ENCODE data around the gene RNF187.

RNF187 gene

DNA sequence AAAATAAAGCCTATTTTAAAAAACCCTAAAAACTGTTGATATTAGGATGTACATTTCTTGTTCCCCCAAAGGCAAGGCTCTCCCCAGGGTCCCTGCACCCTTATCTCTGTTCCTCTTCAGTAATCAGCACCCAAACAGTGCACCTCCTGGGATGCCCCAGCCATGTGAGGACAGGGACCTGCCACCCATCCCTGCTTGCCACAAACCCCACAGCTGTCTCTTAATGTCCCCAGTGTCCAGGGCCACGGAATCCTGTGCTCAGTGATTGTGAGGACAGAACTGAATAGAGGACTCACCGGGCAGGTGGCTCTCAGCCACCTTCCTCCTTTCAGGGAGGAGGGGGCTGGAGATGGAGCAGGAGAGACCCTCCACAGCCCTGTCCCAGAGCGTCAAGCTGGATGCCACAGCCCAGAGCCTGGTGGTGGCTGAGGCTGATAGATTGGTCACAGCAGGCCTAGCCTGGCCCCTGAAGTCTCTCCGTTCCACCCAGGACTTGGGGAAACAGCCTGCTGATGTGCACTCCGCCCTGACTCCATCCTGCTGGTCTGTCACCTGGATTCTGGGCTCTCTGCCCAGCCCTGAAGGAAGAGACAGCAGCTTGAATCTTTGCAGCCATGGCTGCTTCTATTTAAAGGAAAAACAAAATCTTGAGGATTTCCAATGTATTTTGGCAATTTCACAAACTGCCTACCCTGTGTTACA, 23.1 kb downstream of the RNF187 start:
- no peak for DNase-seq (ENCODE audit: low spot score)

- no peak for DNase-seq (ENCODE audit: low spot score)
These were observed 23.7 kb downstream of the RNF187 start for GRCh38 chr1:228510803-228511413.

DNA sequence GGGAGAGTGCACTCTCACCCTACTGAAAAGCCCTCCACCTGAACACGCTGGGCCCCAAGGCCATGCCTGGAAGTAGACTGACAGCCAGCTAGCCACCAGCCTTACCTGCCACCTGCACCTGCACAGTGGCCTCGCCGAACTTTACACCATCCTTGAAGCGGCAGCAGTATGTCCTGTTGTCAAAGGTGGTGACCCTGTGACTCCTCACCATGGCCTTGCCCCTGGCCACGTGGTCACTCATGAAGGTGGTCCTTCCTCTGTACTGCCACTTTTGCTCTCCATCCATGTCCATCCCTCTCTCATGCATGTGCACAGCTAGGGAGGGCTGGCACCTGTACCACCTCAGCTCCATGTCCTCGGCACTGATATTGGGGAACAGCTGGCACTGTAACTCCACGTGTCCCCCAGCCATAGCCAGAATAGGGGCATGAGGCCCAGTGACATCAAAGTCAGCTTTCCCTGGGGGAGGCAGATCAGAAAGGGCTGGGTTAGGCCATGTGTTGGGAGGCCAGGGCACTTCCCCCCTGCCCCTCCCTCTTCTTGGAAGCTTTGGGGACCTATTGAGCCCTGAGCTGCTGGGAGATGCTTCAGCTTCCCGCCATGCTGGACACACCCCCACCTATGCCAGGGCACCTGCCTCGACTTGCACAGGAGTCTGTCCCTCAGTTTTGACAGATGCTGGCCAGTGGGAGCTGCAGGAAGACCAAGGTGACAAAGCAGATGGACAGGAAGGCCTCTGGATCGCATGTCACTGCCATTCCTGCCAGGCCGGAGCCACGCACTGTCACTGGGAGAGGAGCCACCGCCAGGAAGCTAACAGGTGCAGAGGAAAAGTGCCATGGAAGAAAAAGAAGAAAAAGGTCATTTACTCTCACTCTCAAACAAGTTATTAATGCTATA, 24.6 kb downstream of the RNF187 start:
- DNase-seq (ENCODE audit: low spot score) = no peak

- DNase-seq (ENCODE audit: low spot score) = no peak
These were observed 25.6 kb downstream of the RNF187 start for GRCh38 chr1:228512781-228513198.

DNA sequence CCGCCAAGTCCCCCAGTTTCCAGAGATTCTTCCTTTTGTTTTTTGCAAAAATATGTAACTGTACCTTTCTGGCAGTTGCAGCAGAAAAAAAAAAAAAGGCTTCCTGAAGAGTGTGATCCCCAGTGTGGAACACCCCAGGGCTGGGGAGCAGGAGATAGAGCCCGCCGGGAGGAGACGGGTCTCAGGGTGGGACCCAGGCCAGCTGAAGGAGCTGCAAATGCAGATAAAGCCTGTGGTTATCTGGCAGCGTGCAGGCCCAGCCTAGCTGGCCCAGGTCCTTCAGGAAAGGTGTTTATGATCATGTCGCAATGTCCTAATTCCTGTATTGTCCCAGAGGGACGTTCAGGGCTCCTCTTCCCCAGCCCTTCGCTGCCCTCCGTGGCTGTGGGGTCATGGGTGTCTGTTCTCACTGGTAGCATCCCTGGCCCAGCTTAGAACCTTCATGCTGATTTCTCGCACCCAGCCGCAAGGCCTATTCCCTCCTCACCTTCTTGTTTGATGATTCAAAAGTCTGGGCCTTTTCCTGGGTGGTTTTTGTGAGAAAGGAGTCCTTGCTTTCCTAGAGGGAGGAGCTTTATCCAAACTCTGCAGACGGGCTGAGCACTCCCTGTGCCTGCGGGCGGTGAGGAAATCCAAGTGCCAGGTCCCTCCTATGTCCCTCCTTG, 26.2 kb downstream of the RNF187 start:
- no peak for DNase-seq (ENCODE audit: low spot score)

GRCh38 chr1:228514421-228514820, 27.2 kb downstream of the RNF187 start:
- no peak for DNase-seq (ENCODE audit: low spot score)

- peak; percentile 21 for DNase-seq (ENCODE audit: low spot score)
These were observed 28.1 kb downstream of the RNF187 start for GRCh38 chr1:228515200-228515834.

DNA sequence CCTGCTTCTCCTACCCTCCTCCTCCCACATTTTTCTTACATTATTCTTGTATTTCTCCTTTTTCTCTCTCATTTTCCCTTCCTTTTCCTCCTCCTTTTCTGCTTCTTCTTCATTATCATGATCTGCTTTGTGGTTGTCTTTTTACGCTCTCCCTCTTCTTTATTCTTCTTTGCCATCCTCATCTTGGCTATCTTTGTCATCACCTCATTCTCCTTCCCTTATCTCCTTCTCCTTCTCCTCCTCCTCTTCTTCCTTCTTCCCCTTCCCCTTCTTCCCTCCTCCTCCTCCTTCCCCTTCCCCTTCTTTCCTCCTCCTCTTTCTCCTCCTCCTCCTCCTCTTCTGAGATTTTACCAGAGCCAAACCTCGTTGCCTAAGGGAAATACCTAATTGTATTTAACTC, 30.5 kb downstream of the RNF187 start:
- DNase-seq (ENCODE audit: low spot score) = no peak

DNA sequence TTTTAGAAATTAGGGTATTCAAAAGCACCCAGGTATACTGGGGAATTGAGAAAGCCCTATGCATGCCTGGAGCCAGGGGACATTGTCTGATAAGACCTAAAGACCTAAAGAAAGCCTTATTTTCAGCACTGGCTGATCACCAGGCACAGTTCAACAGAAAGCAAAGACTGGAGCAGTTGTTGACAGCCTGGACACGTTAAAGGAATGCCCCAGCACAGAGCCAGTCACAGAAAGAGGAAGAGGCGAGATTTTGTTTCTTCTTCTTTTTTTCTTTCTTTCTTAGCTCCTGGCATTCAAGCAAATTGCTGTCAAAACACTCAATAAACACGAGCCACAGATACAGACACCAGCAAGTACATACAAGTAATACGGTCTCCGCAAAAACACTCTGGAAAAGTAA, 40.4 kb downstream of the RNF187 start:
- DNase-seq (ENCODE audit: low spot score) = no peak

GRCh38 chr1:228528612-228529011, 41.4 kb downstream of the RNF187 start:
- DNase-seq (ENCODE audit: low spot score) = no peak

GRCh38 chr1:228530086-228530758, 43.0 kb downstream of the RNF187 start:
- no peak for DNase-seq (ENCODE audit: low spot score)

DNA sequence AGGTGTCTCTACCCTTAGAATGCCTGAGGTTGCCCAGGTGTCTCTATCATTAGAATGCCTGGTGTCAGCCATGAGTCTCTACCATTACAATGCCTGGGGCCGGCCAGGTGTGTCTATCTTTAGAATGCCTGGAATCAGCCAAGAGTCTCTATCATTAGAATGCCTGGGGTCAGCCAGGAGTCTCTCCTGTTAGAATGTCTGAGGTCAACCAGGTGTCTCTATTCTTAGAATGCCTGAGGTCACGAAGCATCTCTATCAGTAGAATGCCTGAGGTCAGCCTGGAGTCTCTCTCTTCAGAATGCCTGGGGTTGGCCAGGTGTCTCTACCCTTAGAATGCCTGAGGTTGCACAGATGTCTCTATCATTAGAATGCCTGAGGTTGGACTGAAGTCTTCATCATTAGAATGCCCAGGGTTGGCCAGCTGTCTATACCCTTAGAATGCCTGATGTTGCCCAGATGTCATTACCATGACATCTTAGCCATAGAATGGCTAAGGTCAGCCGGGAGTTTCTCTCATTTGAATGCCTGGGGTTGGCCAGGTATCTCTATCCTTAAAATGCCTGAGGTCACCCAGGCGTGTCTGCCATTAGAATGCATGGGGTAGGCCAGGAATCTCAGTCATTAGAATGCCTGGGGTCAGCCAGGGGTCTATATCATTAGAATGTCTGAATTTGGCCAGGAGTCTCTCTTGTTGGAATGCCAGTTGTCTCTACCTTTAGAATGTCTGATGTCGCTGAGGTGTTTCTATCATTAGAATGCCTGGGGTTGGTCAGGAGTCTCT, 44.0 kb downstream of the RNF187 start:
- no peak for DNase-seq (ENCODE audit: low spot score)

- DNase-seq (ENCODE audit: low spot score) = no peak
These were observed 51.6 kb downstream of the RNF187 start for GRCh38 chr1:228538831-228539230.

DNA sequence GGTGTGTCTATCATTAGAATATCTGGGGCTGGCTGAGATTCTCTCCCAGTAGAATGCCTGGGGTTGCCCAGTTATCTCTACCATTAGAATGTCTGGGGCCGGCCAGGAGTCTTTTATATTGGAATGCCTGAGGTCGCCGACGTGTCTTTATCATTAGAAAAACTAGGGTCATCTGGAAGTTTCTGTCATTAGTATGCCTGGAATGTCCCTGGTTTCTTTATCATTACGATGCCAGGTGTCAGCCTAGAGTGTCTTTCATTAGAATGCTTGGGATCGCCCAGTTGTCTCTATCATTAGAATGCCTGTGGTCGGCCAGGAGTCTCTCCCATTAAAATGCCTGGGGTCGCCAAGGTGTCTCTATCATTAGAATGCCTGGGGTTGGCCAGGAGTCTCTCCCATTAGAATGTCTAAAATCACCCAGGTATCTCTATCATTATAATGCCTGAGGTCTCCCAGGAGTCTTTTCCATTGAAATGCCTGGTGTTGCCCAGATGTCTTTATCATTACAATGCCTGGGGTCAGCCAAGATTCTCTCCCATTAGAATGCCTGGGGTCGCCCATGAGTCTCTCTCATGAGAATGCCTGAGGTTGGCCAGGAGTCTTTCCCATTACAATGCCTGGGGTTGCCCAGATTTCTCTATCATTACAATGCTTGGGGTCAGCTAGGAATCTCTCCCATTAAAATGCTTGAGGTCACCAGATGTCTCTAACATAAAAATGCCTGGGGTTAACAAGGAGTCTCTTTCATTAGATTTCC, 53.2 kb downstream of the RNF187 start:
- DNase-seq (ENCODE audit: low spot score) = no peak

DNA sequence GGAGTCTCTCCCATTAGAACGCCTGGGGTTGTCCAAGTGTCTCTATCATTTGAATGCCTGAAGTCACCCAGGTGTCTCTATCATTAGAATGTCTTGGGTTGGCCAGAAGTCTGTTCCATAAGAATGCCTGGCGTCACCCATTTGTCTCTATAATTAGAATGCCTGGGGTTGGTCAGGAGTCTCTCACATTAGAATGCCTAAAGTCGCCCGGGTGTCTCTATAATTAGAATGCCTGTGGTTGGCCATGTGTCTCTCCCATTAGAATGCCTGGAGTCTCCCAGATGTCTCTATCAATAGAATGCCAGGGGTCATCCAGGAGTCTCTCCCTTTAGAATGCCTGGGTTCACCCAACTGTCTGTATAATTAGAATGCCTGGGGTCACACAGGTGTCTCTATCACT, 54.5 kb downstream of the RNF187 start:
- DNase-seq (ENCODE audit: low spot score) = no peak

DNA sequence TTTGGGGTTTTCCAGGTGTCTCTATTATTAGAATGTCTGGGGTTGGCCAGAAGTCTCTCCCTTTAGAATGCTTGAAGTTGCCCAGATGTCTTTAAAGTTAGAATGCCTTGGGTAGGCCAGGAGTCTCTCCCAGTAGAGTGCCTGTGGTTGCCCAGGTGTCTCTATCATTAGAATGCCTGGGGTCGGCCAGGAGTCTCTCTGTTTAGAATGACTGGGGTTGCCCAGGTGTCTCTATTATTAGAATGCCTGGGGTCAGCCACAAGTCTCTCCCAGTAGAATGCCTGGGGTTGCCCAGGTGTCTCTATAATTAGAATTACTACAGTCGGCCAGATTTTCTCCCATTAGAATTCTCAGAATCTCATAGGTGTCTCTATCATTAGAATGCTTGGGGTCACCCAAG, 55.2 kb downstream of the RNF187 start:
- no peak for DNase-seq (ENCODE audit: low spot score)

DNA sequence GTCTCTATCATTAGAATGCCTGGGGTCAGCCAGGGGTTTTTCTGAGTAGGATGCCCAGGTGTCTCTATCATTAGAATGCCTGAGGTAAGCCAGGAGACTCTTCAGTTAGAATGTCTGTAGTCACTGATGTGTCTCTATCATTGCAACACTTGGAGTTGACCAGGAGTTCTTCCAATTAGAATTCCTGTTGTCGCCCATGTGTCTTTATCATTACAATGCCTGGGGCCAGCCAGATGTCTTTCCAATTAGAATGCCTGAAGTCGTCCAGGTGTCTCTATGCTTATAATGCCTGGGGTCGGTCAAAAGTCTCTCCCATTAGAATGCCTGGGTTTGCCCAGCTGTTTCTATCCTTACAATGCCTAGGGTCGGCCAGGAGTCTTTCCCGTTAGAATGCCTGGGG, 55.8 kb downstream of the RNF187 start:
- no peak for DNase-seq (ENCODE audit: low spot score)

DNA sequence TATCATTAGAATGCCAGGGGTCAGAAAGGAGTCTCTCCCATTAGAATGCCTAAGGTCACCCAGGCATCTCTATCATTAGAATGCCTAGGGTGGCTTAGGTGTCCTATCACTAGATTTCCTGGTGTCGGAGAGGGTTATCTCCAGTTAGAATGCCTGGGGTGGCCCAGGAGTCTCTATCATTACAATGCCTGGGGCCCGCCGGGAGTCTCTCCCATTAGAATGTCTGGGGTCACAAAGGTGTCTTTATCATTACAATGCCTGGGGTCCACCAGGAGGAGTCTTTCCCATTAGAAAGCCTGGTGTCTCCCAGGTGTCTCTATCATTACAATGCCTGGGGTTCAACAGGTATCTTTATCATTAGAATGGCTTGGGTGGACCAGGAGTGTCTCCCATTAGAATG, 56.2 kb downstream of the RNF187 start:
- no peak for DNase-seq (ENCODE audit: low spot score)

DNA sequence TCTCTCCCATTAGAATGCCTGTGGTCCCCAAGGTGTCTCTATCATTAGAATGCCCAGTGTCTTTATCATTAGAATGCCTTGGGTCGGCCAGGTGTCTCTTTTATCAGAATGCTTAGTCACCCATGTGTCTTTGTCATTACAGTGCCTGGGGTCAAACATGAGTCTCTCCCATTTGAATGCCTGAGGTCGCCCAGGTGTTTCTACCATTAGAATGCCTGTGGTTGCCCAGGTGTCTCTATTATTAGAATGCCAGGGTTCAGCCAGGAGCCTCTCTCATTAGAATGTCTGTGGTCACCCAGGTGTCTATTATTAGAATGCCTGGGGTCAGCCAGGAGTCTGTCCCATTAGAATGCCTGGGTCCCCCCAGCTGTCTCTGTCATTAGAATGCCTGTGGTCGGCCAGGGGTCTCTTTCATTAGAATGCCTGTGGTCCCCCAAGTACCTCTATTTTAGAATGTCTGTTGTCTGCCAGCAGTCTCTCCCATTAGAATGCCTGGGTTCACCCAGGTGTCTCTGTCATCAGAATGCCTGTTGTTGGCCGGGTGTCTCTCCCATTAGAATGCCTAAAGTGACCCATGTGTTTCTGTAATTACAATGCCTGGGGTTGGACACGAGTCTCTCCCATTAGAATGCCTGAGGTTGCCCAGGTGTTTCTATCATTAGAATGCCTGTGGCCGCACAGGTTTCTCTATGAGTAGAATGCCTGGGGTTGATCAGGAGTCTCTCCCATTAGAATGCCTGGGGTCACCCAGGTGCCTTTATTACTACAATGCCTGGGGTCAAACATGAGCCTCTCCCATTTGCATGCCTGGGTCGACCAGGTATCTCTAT, 57.1 kb downstream of the RNF187 start:
- no peak for DNase-seq (ENCODE audit: low spot score)
